Measurements from ENCODE around the gene WWTR1. TPM values are rescaled to one million over a fixed set of nuclear protein-coding genes. Genes with fewer than 3 reads are reported as not detected.

The WWTR1 gene
- total RNA-seq, 2 experiments from 2014 or later, result 0.40 to 0.63 TPM

DNA sequence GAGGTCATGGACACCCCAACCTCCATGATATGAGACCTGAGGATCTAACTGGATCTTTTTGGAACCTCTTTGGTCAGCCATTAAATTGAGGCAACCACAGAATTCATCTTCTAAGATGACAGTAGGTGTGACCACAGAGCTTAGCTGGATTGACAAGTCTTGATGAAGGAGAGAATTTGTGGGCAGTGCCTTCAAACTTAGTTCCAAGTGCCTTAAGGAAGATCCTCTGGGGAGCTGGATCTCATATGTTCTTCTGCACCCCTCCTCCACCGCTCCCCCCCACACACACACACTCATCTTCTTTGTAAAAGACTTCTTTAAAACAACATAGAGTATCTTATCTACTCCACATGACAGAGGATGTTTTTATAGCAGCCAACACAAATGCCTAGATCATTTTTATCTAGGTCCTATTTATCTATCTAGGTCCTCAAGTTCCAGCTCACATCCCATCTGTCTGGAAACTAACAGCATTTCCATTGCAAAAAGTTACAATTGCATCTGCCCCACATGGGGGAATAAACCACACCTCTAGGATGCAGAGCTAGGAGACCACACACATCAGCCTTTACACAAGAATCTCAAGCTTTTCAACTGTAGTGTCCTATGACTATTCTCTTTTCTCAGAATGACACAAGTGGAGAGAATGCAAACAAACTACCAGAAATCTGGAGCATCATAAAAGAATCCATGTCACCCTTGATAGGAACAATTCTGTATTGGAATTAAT lies 37.4 kb downstream of the WWTR1 start:
- no peak overlapping the region for H3K4me3 Mint-ChIP-seq
- no peak overlapping the region for H3K27ac Mint-ChIP-seq
- H3K9me3 Mint-ChIP-seq, result no peaks in the 10 kb centered on the region
- DNase-seq, result no peak
- TF ChIP-seq CTCF (IDR thresholded peaks at IDR 0.05), result no peak
- H3K27me3 Mint-ChIP-seq, result peaks cover 2% of the 10 kb centered on the region
- ChIA-PET CTCF (interaction anchor here (1.0 to 1.5 kb wide), 4 partner anchors 40 to 124 kb away, joined by 3 to 4 read pairs (median 4); no protein-coding TSS in a partner anchor), POLR2A (no interaction called here)
- intact Hi-C loops (cut with micrococcal nuclease), result no loop called here
- no peaks in the 10 kb centered on the region for H3K36me3 Mint-ChIP-seq (ENCODE audit: low read depth)
- peaks cover 2% of the 10 kb centered on the region for H3K4me1 Mint-ChIP-seq (ENCODE audit: low read depth)
- peak; percentile 73 for ATAC-seq

GRCh38 chr3:149619136-149619535 lies 38.7 kb downstream of the WWTR1 start:
- ATAC-seq (no peak), DNase-seq (no peak)
- Mint-ChIP-seq H3K27me3 (peaks cover 2% of the 10 kb centered on the region), H3K36me3 (ENCODE audit: low read depth) (no peaks in the 10 kb centered on the region), H3K4me3 (no peak overlapping the region), H3K4me1 (ENCODE audit: low read depth) (peaks cover 2% of the 10 kb centered on the region), H3K27ac (no peak overlapping the region), H3K9me3 (no peaks in the 10 kb centered on the region)
- TF ChIP-seq CTCF (IDR thresholded peaks at IDR 0.05), result no peak
- CTCF ChIA-PET, result interaction anchor here (1.0 to 1.5 kb wide), 3 partner anchors 39 to 125 kb away, joined by 3 to 4 read pairs (median 3); no protein-coding TSS in a partner anchor
- POLR2A ChIA-PET, result no interaction called here
- intact Hi-C loops (cut with micrococcal nuclease), result no loop called here

DNA sequence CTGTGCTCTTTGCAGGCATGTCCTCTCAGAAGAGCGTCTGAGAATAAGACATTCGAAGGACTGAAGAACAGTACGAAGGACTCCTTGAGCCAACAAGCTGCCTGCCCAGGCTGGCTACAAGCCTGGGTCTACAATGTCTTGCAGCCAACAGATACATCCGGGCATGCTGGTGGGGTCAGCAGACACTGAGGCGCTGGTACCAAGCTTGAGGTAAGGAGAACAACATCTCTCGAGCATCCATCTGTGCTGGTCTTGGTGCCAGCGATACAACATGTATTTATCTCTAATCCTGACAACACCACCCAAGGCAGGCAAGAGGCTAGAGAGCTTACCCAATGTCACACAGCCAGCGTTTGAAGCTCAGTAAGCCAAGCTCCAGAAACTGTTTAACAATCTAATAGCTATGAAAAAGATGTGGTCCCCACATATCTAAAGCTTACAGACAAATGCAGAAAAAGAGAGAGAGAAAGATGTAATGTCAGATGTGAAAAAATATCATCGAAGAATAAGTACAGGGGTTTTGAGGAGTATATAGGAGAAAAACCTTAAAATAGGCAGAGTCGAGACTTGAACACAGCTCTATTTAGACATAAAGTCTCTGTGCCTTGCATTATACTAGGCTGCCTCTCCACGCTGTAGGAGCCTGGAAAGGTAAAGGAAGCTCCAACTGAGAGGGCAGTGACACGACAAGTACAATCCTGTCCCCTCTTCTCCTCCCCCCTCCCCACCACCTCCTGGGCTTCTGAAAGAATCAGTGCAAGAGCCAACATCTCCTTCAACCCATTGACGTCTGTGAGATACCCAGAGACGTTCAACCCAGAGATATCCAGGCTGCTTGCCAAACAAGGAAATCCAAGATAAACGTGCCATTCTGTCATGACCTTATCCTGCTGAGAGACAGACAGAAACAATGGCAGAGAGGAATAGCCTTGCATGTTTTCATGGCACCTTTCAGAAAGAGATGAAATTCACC lies 39.4 kb downstream of the WWTR1 start:
- Mint-ChIP-seq H3K27ac (no peak overlapping the region), H3K27me3 (no peaks in the 10 kb centered on the region), H3K4me1 (ENCODE audit: low read depth) (peaks cover 2% of the 10 kb centered on the region), H3K4me3 (no peak overlapping the region), H3K36me3 (ENCODE audit: low read depth) (no peaks in the 10 kb centered on the region), H3K9me3 (no peaks in the 10 kb centered on the region)
- intact Hi-C loops (cut with micrococcal nuclease), result no loop called here
- ChIA-PET CTCF (no interaction called here), POLR2A (no interaction called here)
- no peak for DNase-seq
- TF ChIP-seq CTCF (IDR thresholded peaks at IDR 0.05), result no peak
- ATAC-seq, result no peak

- Mint-ChIP-seq H3K9me3 (no peaks in the 10 kb centered on the region), H3K4me1 (ENCODE audit: low read depth) (no peaks in the 10 kb centered on the region), H3K27ac (no peak overlapping the region), H3K36me3 (ENCODE audit: low read depth) (no peaks in the 10 kb centered on the region), H3K4me3 (no peak overlapping the region), H3K27me3 (peaks cover 7% of the 10 kb centered on the region)
- DNase-seq (no peak), ATAC-seq (no peak)
- intact Hi-C loops (cut with micrococcal nuclease), result no loop called here
- CTCF ChIA-PET, result no interaction called here
- no peak for TF ChIP-seq CTCF (IDR thresholded peaks at IDR 0.05)
- POLR2A ChIA-PET, result no interaction called here
These were observed 42.0 kb downstream of the WWTR1 start for GRCh38 chr3:149615731-149616221.

All from activated CD8-positive, alpha-beta T cell treated with anti-CD3 and anti-CD28 coated beads for 36 hours (primary cell).